GM19468 (cell line): ENCODE results near the gene KRTAP12-1.
"Not testable (repeated sequence)": the region's sequence is repeated elsewhere in the genome, so short reads cannot be mapped to it uniquely, and the experiment has no call there.

Source experiments
- ATAC-seq: cut with Tn5 transposase; IDR thresholded peaks from one replicate; pipeline ENCODE4 v1.9.1; 2021; ENCODE audit warnings: mild to moderate bottlenecking, moderate library complexity, moderate number of reproducible peaks; ENCODE audit not compliant: unreplicated experiment; ENCODE audit errors: extremely low read depth

KRTAP12-1 gene

GRCh38 chr21:44681152-44681551 is 811 bp downstream of the KRTAP12-1 start:
- ATAC-seq, result no peak

GRCh38 chr21:44677881-44678280 is 4.1 kb downstream of the KRTAP12-1 start:
- ATAC-seq, result no peak

- ATAC-seq, result no peak
Observed at GRCh38 chr21:44671911-44672310, 10.1 kb downstream of the KRTAP12-1 start.

- no peak for ATAC-seq
Observed at GRCh38 chr21:44670642-44671432, 11.1 kb downstream of the KRTAP12-1 start.

- ATAC-seq, result no peak
Observed at GRCh38 chr21:44667612-44668011, 14.4 kb downstream of the KRTAP12-1 start.

- ATAC-seq, result no peak
Observed at GRCh38 chr21:44666401-44667320, 15.3 kb downstream of the KRTAP12-1 start, which contains the start of gene KRTAP12-2. Gene KRTAP12-2, minus strand, starts transcription at chr21:44666927. Its CDS starts 41 bp downstream, at chr21:44666886.

GRCh38 chr21:44664691-44665090 is 17.3 kb downstream of the KRTAP12-1 start:
- no peak for ATAC-seq

- not testable (repeated sequence) for ATAC-seq
Observed at GRCh38 chr21:44661567-44661966, 20.4 kb downstream of the KRTAP12-1 start.

GRCh38 chr21:44658913-44659595 is 22.9 kb downstream of the KRTAP12-1 start:
- ATAC-seq, result no peak

- ATAC-seq, result no peak
Observed at GRCh38 chr21:44658541-44658910, 23.4 kb downstream of the KRTAP12-1 start.

- no peak for ATAC-seq
Observed at GRCh38 chr21:44657635-44658540, 24.1 kb downstream of the KRTAP12-1 start, which contains the start of gene KRTAP12-3. Gene KRTAP12-3, plus strand, starts transcription at chr21:44657932. Its CDS starts 48 bp downstream, at chr21:44657980.

- ATAC-seq, result no peak
Observed at GRCh38 chr21:44656868-44657267, 25.1 kb downstream of the KRTAP12-1 start.

- no peak for ATAC-seq
Observed at GRCh38 chr21:44654576-44655175, 27.3 kb downstream of the KRTAP12-1 start, which contains the start of gene KRTAP12-4. Gene KRTAP12-4, minus strand, starts transcription at chr21:44654659. Its CDS starts 45 bp downstream, at chr21:44654614.

- ATAC-seq, result no peak
Observed at GRCh38 chr21:44653656-44654575, 28.0 kb downstream of the KRTAP12-1 start.

- ATAC-seq, result no peak
Observed at GRCh38 chr21:44653123-44653522, 28.8 kb downstream of the KRTAP12-1 start.

- no peak for ATAC-seq
Observed at GRCh38 chr21:44650973-44651675, 30.8 kb downstream of the KRTAP12-1 start.

- no peak for ATAC-seq
Observed at GRCh38 chr21:44650265-44650972, 31.5 kb downstream of the KRTAP12-1 start.
